Esophagus (tissue), 2 donors: Measurements from ENCODE around the gene INMT. TPM values are rescaled to one million over a fixed set of nuclear protein-coding genes. Genes with fewer than 3 reads are reported as not detected.

Experiments
- H3K27ac ChIP-seq, 2 donors: one replicate each; pipeline ENCODE4 v1.5.1; 2013; ENCODE audit warnings: low read depth in 2 of 2, mild to moderate bottlenecking in 2 of 2, inconsistent platforms in 1 of 2, low read length in 1 of 2, moderate library complexity in 1 of 2
- H3K27me3 ChIP-seq, 2 donors: one replicate each; pipeline ENCODE4 v1.6.1; 2013; ENCODE audit warnings: low read length in 2 of 2, control low read depth in 1 of 2, mild to moderate bottlenecking in 1 of 2; ENCODE audit not compliant: insufficient read depth in 2 of 2, control insufficient read depth in 1 of 2
- H3K36me3 ChIP-seq, 2 donors: one replicate each; pipeline ENCODE4 v1.6.1; 2013; ENCODE audit warnings: low read length in 1 of 2; ENCODE audit not compliant: control insufficient read depth in 2 of 2, insufficient read depth in 2 of 2
- H3K4me1 ChIP-seq, 2 donors: one replicate each; pipeline ENCODE4 v1.6.1; 2013; ENCODE audit warnings: low read length in 1 of 2; ENCODE audit not compliant: control insufficient read depth in 2 of 2, insufficient read depth in 2 of 2
- H3K4me3 ChIP-seq, 2 donors: one replicate each; pipeline ENCODE4 v1.5.1; 2013; ENCODE audit warnings: low read length in 2 of 2, mild to moderate bottlenecking in 2 of 2, low read depth in 1 of 2, moderate library complexity in 1 of 2
- H3K9me3 ChIP-seq, 2 donors: one replicate each; pipeline ENCODE4 v1.6.1; 2013; ENCODE audit warnings: mild to moderate bottlenecking in 2 of 2, low read depth in 1 of 2, low read length in 1 of 2, moderate library complexity in 1 of 2; ENCODE audit not compliant: control insufficient read depth in 2 of 2, insufficient read depth in 1 of 2
- WGBS, 2 donors: extraction: QIAGEN DNeasy Blood & Tissue Kit; methylation state at CpG; one replicate each; pipeline ENCODE4 v1.1.7; 2013; 5-methylcytosine and 5-hydroxymethylcytosine counted together
- polyA plus RNA-seq, 2 donors: library from polyadenylated mRNA; stranded (reverse); fragments of 200-250 nt; gene quantifications; one replicate each; pipeline ENCODE4 v1.2.3, GENCODE V29; 2013
- donor health status: healthy with polysubstance abuse.
- donor health status: Bipolar disorder and iron deficiency.

The INMT gene
- polyA plus RNA-seq, 2 donors: 2.4 to 4.5 TPM

DNA sequence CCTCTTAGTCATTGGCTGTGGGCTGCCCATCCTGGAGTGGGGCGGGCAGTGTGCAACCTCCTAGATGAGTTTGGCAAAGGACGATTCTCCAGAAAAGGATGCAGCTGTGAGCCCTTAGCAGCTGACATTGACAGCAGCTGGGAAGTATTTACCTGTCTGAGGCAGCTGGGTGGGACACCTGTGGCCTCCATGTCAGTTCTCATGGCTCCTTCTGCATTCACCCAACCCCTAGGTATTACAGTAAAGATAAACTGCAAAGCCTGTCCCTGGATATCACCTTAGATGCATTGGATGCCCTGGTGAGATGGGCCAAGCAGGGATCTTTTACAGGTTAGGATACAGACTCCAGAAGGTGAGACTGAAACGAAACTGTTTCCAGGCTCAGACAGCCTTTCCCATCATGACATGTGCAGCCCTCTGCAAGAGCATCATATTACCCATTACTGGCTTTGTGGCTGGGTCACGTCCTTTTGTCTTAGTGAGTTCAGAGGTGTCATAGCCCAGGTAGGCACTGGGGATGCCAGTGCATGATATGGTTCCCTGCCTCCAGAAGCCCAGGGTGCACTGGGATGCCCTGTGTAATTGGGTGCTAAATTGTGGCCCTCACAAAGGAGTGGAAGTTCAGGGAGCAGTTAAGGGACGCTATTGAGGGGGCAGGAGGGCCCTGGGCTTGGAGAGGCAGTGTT, 48.2 kb downstream of the INMT start:
- no peaks in the 10 kb centered on the region for H3K36me3 ChIP-seq
- no peak overlapping the region for H3K4me3 ChIP-seq
- no peaks in the 10 kb centered on the region for H3K9me3 ChIP-seq
- no peak overlapping the region for H3K27ac ChIP-seq
- peaks cover 0 to 5% of the 10 kb centered on the region in 2 donors for H3K4me1 ChIP-seq
- WGBS, 2 donors: 64 to 72% methylated on average over 5 of the region's 5 CpGs
- H3K27me3 ChIP-seq: no peaks in the 10 kb centered on the region

DNA sequence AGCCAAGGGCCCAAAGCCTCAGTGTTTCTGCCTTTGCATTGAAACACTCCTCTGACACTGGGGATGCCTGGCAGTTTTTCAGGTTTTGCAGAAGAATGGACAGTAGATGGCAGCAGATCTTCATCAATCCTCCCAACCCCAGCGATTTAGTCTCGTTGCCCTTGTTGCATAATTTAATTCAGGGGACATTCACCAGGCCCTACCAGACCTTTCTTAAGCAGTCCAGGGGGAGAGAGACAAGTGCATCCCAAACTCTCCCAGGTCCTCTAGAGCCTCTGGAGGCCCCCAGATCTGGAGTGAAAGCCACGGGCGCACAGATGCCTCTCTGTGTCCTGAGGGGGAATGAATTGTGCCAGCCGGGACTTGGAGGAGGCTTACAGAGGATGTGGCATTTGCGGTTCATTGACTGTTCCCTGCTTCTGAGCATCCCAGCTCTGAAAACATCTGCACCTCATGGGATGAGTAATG, 48.9 kb downstream of the INMT start:
- 28 to 37% methylated on average over 6 of the region's 6 CpGs for WGBS, 2 donors
- no peak overlapping the region for H3K27ac ChIP-seq
- H3K4me1 ChIP-seq: peaks cover 0 to 5% of the 10 kb centered on the region in 2 donors

DNA sequence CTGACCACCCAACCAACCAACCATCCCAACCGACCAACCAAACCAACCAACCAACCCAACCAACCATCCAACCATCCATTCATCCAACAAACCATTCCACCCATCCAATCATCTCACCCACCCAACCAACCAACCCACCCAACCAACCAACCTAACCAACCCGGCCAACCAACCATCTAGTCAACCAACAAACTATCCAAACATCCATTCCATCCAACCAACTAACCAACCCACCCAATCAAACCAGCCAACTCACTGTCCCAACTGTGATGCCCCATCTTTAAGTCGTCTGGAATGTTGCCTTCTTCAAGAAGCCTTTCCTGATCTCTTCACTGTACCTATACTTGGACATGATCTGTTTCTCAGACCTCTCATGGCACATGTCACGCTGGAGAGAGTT, 50.9 kb downstream of the INMT start:
- peaks cover 0 to 5% of the 10 kb centered on the region in 2 donors for H3K4me1 ChIP-seq
- WGBS, 2 donors: 93 to 96% methylated on average over 4 of the region's 4 CpGs
- no peaks in the 10 kb centered on the region for H3K27me3 ChIP-seq
- H3K27ac ChIP-seq: no peak overlapping the region
- no peaks in the 10 kb centered on the region for H3K36me3 ChIP-seq
- H3K4me3 ChIP-seq: no peak overlapping the region
- H3K9me3 ChIP-seq: no peaks in the 10 kb centered on the region

More for the DNA sequence above, 48.9 kb downstream of the INMT start:
- no peak overlapping the region for H3K4me3 ChIP-seq
- H3K9me3 ChIP-seq: no peaks in the 10 kb centered on the region
- no peaks in the 10 kb centered on the region for H3K27me3 ChIP-seq
- H3K36me3 ChIP-seq: no peaks in the 10 kb centered on the region

DNA sequence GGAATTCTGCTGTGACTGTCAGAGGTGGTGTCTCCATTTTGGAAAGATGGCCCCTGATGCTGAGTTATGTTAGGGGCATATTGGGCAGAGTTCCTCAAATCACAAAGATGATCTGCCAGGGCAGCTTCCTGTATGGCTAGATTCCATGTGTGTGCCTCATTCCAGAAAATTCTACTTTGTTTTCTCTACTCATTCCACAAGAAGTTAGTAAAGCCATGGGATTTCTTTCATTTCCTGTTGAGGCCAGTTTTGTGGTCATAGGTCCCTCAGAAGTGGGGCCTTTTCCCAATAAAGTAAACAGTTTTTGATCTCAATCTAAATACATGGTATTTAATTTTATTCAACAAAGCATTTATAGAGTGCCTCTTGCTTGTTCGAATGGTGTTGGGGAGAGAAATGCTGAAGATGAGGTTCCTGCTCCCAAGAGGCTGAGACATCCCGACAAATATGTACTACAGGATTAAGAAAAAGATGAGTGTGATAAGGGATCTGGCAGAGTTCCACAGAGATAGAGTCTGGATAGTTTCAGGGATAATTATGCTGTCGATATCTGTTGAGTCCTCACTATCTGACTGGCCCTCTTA, 52.2 kb downstream of the INMT start:
- Histone ChIP-seq H3K27me3 (no peaks in the 10 kb centered on the region), H3K27ac (peak overlapping the region in 1 of 2 donors; percentile 1), H3K4me1 (peaks cover 0 to 5% of the 10 kb centered on the region in 2 donors), H3K4me3 (no peak overlapping the region), H3K36me3 (no peaks in the 10 kb centered on the region), H3K9me3 (no peaks in the 10 kb centered on the region)
- WGBS, 2 donors: 61 to 70% methylated on average over 3 of the region's 3 CpGs

DNA sequence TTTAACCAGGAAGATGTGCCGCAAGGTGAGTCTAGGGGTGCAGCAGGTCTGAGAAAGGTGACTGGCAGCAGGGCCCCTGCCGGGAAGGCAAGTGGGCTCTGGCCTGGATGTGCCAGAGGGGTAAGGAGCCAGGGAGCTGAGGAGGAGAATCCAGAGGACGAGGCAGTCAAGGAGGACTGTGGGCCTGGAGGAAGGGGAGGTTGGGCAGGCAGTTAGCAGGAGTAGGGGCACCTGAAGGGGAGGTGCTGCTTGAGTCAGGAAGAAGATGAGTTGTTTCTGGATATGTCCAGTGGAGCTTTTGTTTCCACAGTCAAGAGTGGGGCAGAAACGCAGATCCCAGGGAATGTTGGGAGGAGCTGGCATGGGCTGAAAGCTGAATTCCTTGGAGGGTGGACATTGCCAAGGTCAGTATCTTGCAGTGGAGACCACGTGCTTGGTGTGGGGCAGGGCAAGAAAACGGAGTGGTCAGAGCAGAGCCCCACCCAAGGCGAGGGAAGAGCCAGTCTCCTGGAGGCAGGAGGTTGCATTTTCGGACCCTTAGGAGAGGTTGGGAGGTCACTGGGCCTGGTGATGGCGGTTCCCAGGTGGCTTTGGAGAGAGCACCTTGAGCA, 53.3 kb downstream of the INMT start:
- Histone ChIP-seq H3K36me3 (no peaks in the 10 kb centered on the region), H3K27ac (no peak overlapping the region), H3K9me3 (no peaks in the 10 kb centered on the region), H3K27me3 (no peaks in the 10 kb centered on the region), H3K4me3 (no peak overlapping the region), H3K4me1 (peaks cover 0 to 3% of the 10 kb centered on the region in 2 donors)
- 86 to 87% methylated on average over 9 of the region's 9 CpGs for WGBS, 2 donors

DNA sequence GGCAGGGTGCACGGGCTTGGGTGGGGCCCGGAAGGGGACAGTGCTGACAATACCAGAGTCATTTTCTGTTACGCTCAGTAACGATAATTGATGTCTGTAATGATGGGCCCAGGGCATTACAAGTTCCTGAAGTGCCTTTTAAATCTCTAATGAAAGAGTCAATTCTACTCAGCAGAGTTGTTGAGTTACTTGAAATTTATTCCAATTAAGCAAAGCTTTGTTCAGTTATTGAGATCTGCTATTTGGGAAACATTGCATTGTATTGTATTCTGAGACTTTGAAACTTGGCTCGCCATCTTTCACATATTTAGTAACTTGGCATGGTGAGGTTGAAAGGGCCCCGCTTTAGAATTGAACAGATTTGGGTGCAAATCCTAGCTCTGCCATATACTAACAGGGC, 54.0 kb downstream of the INMT start:
- H3K36me3 ChIP-seq: no peaks in the 10 kb centered on the region
- H3K27me3 ChIP-seq: no peaks in the 10 kb centered on the region
- no peaks in the 10 kb centered on the region for H3K9me3 ChIP-seq
- WGBS, 2 donors: 86 to 93% methylated on average over 6 of the region's 6 CpGs
- peaks cover 0 to 3% of the 10 kb centered on the region in 2 donors for H3K4me1 ChIP-seq
- H3K4me3 ChIP-seq: no peak overlapping the region
- no peak overlapping the region for H3K27ac ChIP-seq

Other genes with a start within 250 kb of the INMT start
- 10 to 100 TPM; 88.5 to 96.2 TPM for gene GGCT, start 247.3 kb upstream of the INMT start, polyA plus RNA-seq
- gene GARS1, start 157.3 kb upstream of the INMT start, polyA plus RNA-seq: 100 to 1,000 TPM in 1 of 2 donors, 10 to 100 TPM in 1; 68.0 to 124 TPM
- under 1 TPM; 0.04 to 0.06 TPM for gene CRHR2, start 69.7 kb upstream of the INMT start, polyA plus RNA-seq
- 1 to 10 TPM; 1.3 to 1.4 TPM for gene MINDY4, start 19.3 kb downstream of the INMT start, polyA plus RNA-seq
- 10 to 100 TPM; 28.9 to 49.8 TPM for gene AQP1, start 159.7 kb downstream of the INMT start, polyA plus RNA-seq
- gene GHRHR, start 211.8 kb downstream of the INMT start, polyA plus RNA-seq: not detected